ENCODE measurements around the gene ERGIC1.

ERGIC1 gene

GRCh38 chr5:172952034-172952511, 118.0 kb downstream of the ERGIC1 start:
- no peak for DNase-seq

- no peak for DNase-seq
These were observed 120.0 kb downstream of the ERGIC1 start for GRCh38 chr5:172953776-172954675.

- DNase-seq = no peak
These were observed 120.7 kb downstream of the ERGIC1 start for GRCh38 chr5:172954751-172955159.

DNA sequence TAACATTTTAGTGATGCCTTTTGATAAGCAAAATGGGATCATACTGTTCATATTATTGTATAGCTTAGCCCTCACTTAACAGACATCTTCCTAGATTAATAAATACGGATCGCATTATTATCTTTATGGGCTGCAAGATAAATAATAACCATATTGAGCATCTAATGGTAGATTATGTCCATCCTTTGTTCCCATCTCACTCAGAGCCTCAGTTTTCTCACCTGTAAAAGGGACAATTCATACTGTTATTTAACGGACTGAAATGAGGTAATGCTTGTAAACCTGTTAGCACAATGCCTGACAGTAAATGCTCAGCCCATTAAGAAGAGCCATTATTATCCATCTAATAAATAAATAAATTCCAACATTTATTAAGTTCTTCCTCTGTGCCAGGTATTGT, 122.2 kb downstream of the ERGIC1 start:
- DNase-seq = no peak

DNA sequence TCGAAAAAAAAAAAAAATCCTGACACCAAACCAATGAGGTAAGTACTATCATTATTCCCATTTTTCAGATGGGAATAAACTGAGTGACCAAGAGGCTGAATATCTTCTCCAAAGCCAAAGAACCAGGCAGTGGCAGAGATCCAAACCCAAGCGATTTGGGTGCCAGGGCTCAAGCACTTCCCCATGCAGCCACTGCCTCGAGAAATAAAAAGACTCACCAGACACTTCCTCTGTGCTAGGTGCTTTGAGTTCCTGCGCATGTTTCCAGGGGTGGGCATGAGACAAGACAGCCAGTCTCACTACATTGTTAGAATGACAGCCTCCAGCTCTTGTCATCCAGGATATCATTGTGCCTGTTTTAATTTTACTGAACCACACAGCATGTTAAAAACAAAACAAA, 122.9 kb downstream of the ERGIC1 start:
- DNase-seq = no peak

DNA sequence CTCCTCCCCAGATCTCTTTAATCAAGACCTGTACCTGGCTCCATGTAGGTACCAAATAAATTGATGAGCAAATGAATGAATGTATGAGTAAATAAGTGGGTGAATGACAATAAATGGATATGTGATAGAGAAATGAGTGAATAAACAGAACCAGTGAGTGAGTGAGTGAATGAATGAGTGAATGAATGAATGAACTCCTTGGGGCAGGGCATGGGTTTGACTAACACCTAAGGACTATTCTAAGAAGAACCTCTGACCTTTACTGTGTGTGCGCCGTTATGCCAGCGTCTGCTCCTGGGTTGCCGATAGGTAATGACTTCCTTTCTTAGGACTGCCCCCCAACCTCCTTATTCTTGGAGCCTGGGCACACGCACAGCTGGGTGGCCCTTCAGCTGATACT, 123.4 kb downstream of the ERGIC1 start:
- no peak for DNase-seq

- peak; percentile 58 for DNase-seq
These were observed 124.4 kb downstream of the ERGIC1 start for GRCh38 chr5:172958331-172959046.

GRCh38 chr5:172959824-172960799, 126.1 kb downstream of the ERGIC1 start:
- no peak for DNase-seq

- DNase-seq = no peak
These were observed 135.9 kb downstream of the ERGIC1 start for GRCh38 chr5:172969921-172970320.

DNA sequence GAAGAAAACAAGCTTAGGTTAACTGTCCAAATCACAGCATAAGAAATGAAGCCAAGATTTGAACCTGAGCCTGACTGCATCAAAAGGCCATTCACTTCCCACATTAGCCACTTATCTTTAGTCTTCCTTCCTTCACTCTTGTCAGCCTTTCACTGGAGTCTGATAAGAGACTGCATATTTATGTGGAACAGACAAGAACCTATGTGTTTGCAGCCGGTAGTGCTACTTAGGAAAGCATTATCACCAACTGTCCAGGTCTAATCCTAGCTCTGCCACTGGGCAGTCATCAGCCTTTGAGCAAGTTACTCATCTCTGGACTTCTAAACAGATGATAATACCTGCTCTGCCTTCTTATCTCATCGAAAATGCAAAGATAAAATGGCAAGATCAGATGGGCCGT, 137.4 kb downstream of the ERGIC1 start:
- no peak for DNase-seq

- DNase-seq = no peak
These were observed 138.5 kb downstream of the ERGIC1 start for GRCh38 chr5:172972552-172972951.

- no peak for DNase-seq
These were observed 139.3 kb downstream of the ERGIC1 start for GRCh38 chr5:172973127-172973916.

DNA sequence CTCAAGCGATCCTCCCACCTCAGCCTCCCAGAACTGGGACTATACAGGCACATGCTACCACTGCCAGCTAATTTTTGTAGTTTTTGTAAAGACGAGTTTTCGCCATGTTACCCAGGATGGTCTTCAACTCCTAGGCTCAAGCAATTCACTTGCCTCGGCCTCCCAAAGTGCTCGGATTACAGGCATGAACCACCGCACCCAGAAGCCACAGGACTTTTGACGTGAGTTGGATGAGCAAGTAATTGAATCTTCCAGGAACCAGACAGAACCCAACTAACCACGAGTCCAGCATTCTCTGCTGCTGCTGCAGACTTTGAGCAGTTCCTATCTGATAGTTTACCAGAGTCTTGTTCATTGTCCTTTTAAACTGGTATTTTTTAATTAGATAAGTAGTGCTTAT, 139.9 kb downstream of the ERGIC1 start:
- no peak for DNase-seq

- no peak for DNase-seq
These were observed 141.2 kb downstream of the ERGIC1 start for GRCh38 chr5:172975289-172975688.

DNA sequence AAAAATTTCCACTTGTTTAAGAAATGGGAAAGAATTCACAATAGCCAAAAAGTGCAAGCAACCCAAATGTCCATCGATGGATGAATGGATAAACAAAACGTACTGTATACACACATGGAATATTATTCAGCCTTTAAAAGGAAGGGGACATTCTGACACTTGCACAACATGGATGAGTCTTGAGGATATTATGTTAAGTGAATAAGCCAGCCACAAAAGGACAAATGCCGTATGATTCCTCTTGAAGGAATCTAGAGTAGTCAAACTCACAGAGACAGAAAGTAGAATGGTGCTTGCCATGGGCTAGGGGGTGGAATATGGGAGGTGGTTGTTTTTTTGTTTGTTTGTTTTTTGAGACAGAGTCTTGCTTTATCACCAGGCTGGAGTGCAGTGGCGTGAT, 145.7 kb downstream of the ERGIC1 start:
- no peak for DNase-seq

GRCh38 chr5:172981931-172982330, 147.9 kb downstream of the ERGIC1 start:
- DNase-seq = no peak

GRCh38 chr5:172983542-172984243, 149.6 kb downstream of the ERGIC1 start, which contains the start of gene ATP6V0E1:
TSS of gene ATP6V0E1 (plus strand) at chr5:172983771. CDS start at chr5:172983861, 90 bp downstream.
- DNase-seq = peak; percentile 96

DNA sequence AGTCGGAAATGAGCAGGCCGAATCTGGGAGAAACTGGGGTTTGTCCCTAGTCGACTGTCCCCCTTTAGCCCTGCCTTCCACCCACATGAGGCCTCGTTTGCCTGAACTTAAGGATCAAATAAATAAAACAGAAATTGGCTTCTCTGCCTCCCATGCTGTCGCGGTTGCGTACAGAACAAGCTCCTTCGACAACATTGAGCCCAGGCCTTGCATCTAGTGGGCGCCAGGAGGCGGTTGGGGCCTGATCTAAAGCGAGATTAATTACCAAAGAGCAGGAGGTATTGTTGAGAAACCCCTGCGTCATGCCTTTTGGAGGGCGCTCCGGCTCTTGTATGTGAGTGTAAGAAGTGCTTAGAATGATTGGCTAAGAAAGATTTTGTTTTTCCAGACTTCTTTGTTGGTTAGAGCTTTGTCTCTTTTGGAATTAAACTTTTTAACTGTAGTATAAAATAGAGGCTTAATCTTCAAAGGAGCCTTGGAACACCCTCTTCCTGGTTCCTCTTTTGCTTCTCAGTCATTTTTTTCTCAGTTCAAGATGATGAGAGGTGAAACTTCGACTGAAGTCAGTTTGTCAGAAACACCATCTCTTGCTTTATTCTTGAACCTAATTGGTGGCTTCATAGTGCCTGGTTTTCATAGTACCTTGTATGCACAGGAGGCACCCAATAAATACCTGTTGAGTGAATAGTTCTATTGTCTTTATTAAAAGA, 150.3 kb downstream of the ERGIC1 start:
- DNase-seq = peak; percentile 81

DNA sequence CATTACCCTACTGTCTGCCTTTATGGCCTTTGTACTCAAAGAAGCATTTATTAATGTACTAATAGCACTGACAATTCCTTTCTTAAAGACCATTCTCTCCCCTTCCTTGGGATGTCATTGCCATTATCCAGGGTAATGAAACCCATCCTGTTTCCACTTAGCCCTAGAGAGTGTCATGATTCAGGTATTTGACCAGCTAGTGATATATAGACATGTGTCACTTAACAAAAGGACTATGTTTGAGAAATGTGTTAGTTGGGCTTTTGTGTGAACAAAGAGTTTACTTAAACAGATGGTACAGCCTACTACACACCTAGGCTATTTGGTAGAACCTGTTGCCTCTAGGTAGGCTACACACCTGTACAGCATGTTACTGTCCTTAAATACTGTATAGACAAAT, 151.5 kb downstream of the ERGIC1 start:
- DNase-seq = no peak

DNA sequence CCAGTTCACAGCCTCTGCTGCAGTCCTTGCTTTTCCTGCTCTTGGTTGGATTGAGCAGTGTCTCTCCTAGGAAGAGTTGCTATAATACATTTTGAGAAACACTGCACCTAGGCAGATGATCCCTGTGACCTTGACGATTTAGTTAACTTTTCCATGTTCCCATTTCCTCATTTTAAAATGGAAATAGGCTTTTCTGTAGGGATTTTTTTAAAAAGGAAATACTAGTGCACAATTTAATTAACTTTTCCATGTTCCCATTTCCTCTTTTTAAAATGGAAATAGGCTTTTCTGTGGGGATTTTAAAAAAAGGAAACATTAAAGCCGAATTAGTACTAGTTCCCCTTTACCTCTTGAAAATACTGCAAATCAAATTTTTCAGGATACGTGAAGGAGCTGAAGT, 154.2 kb downstream of the ERGIC1 start:
- no peak for DNase-seq

DNA sequence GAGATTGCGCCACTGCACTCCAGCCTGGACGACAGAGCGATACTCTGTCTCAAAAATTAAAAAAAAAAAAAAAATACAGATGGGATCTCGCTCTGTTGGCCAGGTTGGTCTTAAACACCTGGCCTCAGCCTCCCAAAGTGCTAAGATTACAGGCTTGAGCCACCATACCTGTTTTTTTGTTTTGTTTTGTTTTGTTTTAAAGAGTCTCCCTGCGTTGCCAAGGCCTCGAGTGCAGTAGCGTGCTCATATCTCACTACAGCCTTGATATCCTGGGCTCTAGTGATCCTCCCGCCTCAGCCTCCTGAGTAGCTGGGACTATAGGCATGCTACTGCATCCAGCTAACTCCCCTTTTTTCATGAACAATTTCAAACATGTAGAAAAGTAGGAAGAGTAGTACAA, 156.7 kb downstream of the ERGIC1 start:
- no peak for DNase-seq
